ENCODE data around the gene CAP1.

The CAP1 gene

DNA sequence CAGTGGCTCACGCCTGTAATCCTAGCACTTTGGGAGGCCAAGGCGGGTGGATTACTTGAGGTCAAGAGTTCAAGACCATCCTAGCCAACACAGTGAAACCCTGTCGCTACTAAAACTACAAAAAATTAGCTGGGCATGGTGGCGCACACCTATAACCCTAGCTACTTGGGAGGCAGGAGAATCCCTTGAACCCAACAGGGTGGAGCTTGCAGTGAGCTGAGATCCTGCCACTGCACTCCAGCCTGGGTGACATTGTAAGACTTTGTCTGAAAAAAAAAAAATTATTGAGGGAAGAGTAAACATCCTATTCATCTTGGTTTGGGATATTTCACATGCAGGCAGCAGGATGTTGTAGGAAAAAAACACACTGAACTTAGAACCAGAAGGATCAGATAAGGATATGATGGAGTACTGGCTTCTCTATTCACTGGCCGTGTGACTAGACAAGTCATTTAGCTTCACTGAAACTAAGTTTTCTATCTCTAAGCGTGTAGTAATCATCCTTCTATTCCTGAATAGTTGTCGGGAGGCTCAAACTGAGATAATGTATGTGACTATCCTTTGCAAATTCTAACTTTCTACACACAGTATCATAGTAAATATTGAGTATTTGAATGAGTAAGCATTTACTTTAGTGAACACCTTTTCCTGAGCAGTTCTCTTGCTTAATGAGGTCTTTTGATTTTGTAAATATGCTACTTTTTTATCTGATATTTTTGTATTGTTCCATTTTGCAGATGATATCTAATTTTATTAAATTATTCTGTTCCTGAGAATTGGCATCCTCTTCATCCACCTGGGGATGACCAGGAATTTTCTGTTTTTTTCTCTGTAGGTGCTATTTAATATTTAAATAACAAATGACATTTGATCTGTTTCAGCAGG lies 18.2 kb downstream of the CAP1 start:
- DNase-seq (ENCODE audit: low read depth in 2 of 2) = no peak

- no peak for DNase-seq (ENCODE audit: low read depth in 2 of 2)
Observed at GRCh38 chr1:40059338-40059959, 18.9 kb downstream of the CAP1 start.

DNA sequence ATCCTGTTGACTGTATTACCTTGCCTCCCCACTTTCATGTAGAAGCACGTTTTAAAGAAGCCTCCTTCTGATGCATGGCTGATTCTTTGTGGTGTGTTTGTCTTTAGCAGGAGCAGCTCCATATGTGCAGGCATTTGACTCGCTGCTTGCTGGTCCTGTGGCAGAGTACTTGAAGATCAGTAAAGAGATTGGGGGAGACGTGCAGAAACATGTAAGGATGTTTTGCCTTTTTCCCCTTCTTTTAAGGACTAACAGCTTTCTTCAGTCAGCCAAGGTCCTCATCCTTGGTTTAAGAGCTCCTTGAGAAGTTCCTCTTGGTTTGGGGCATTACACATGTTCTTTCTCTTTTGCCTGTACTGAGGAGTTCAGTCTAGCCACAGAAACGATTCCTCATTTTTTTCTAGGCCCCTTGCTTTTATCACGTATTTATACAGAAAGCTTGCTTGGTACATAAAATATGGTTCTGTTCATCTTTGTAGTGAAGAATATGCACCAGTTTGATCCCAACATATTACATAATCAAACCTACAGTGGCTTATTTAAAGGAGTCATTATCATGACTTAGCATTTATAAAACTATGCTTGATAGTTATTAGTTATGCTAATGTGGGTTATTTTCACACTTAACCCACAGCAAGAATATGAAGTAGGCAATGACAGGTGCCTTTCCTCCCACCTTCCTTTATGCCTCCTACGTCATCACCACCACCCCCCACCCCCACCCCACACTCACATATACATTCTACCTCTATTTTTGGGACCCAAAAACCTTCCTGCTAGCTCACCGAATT lies 19.6 kb downstream of the CAP1 start:
- DNase-seq (ENCODE audit: low read depth in 2 of 2) = no peak

DNA sequence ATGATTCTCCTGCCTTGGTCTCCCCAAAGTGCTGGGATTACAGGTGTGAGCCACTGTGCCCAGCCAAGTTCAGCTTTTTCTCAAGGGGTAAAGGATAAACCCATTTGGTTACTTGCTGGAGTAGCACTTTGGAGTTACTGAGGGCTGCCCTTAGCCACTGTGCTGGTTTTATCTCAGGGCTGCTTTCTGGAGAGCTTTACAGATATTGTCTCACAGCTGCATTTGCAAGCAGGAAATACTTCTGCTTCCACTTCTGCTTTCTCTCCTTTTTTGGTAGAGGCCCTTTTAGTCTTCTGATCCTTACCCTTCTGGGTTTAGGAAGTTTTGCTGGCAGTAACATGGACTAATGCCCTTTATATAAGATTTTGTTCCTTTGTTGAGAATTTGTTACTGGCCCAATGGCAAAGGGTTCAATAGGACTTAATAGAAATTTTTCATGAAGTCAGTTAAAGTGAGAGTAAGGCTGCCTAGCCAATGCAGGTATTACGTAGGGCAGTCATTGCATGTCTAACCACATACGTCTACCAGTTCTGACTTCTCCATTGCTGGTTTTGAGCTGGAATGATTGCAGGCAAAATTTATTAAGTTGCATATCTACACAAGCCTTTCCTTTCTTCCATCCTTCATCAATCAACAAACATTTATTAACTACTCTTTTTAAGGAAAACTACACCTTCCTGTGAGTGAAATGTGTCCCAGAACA lies 24.4 kb downstream of the CAP1 start:
- DNase-seq (ENCODE audit: low read depth in 2 of 2) = no peak

DNA sequence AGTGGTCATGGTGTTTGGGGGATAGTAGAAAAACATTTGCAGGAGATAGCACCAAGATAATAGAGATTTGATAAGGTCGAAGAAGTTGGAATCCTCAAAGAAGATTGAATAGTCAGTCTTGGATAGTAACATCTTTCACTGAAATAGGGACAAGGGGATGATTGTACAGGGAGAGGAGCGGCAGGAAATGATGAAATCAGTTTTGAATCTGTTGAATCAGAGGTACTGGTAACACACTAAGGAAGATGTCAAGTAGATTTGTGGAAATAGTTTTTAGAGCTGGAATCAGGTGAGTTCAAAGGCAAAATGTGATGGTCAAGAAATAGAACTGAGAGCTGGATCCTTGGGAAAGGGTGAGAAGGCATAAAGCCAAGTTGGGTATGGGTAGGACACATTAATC lies 26.5 kb downstream of the CAP1 start:
- no peak for DNase-seq (ENCODE audit: low read depth in 2 of 2)

DNA sequence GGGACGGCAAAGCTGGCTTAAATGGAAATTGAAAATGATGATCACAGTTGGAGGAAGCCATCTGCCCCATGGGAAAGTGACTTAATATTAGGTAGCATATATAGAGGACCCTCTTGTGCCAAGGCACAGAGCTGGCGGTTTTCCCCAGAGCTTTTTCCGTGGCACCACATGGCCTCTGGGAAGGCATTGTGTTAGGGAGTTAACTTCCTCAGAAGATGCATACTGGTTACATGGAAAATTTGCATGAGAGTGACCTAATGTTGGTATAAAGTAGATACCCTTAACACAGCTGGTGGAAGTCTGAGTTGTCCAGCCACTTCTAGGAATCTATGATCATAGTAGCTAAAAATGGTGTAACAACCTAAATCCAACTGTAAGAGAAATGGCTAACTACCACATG lies 27.3 kb downstream of the CAP1 start:
- DNase-seq (ENCODE audit: low read depth in 2 of 2) = no peak

- DNase-seq (ENCODE audit: low read depth in 2 of 2) = no peak
Observed at GRCh38 chr1:40072142-40072541, 31.6 kb downstream of the CAP1 start.

- no peak for DNase-seq (ENCODE audit: low read depth in 2 of 2)
Observed at GRCh38 chr1:40073062-40073461, 32.5 kb downstream of the CAP1 start.

DNA sequence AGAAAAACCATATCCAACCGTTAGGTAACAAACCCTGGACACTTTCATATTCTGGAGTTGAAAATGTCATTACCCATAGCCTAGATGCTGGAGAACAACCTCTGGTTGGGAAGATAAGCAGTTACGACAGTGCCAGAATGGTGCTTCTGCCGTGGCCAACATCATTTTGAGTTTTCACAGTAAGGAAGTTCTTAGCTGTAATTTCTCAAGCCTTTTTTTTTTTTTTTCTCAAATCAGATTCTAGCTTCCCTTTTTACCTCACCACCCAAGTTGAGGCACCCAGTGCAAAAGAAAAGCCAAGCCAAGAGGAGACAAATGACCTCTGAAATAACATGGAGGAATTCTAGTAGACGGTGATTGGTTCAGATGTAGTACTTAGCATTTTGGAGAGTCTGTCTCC lies 34.7 kb downstream of the CAP1 start:
- DNase-seq (ENCODE audit: low read depth in 2 of 2) = no peak

GRCh38 chr1:40076895-40077312 lies 36.4 kb downstream of the CAP1 start:
- no peak for DNase-seq (ENCODE audit: low read depth in 2 of 2)

DNA sequence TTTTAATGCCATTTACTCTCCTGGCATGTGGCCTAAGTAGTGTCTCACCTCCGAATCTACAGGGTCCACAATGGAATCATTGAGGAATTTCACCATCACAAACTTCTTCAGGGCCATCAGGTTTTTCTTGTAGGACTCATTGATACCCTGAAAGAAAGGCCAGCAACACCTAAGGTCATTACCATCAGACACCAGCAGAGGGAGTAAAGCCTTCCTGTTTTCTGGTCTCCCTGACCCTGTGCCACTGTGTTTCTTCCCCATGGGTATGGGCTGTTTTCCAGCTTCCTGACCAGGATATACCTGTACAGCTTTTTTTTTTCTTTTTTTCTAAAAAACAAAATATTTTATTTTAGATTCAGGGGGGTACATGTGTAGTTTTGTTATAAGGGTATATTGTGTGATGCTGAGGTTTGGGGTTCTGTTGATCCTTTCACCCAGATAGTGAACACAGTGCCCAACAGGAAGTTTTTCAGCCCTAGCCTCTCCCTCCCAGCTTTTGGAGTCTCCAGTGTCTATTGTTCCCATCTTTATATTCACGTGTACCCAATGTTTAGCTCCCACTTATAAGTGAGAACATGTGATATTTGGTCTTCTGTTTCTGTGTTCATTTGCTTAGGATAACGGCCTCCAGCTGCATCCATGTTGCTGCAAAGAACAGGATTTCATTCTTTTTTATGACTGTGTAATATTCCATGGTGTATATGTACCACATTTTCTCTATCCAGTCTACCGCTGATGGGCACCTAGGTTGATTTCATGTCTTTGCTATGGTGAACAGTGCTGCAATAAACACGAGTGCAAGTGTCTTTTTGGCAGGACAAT lies 38.2 kb downstream of the CAP1 start:
- DNase-seq (ENCODE audit: low read depth in 2 of 2) = peak; percentile 20 to 37

GRCh38 chr1:40079774-40080400 lies 39.4 kb downstream of the CAP1 start:
- DNase-seq (ENCODE audit: low read depth in 2 of 2) = no peak

GRCh38 chr1:40081871-40082270 lies 41.3 kb downstream of the CAP1 start:
- DNase-seq (ENCODE audit: low read depth in 2 of 2) = no peak

- DNase-seq (ENCODE audit: low read depth in 2 of 2) = peak; percentile 26 to 38
Observed at GRCh38 chr1:40084750-40085149, 44.2 kb downstream of the CAP1 start.

GRCh38 chr1:40090652-40091355 lies 50.3 kb downstream of the CAP1 start:
- no peak for DNase-seq (ENCODE audit: low read depth in 2 of 2)

GRCh38 chr1:40092241-40092640 lies 51.7 kb downstream of the CAP1 start:
- DNase-seq (ENCODE audit: low read depth in 2 of 2) = no peak

DNA sequence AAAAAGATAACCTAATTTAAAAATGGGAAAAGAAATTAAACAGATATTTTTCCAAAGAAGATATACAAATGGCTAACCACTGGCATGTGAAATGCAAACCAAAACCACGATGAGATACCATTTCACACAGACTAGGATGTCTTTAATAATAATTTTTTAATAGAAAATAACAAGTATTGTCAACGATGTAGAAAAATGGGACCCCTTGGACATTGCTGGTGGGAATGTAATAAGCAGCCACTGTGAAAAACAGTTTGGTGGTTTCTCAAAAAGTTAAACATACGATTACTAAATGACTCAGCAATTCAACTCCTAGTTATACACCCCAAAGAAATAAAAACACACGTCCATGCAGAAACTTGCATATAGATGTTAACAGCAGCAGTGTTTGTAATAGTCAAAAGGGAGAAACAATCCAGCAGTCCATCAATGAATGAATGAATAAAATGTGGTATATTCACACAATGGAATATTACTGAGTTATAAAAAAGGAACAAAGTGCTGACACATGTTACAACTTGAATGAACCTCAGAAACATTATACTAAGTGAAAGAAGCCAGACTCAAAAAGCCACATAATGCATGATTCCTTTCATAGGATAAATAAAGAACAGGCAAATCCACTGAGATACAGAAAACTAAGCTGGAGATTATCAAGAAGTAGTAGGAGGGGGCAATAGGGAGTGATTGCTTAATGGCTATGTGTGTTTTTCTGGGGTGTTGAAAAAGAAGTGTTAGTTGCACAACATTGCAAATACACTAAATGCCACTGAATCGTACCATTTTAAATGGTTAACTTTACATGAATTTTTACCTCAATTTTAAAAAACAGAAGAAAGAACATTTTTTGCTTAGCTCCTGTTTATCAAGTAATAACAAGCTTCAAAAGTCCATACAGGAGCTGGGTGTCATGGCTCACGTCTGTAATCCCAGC lies 52.4 kb downstream of the CAP1 start:
- no peak for DNase-seq (ENCODE audit: low read depth in 2 of 2)

GRCh38 chr1:40094466-40095110 lies 54.1 kb downstream of the CAP1 start:
- DNase-seq (ENCODE audit: low read depth in 2 of 2) = no peak
